Measurements from ENCODE around the gene TMEM86B.

The TMEM86B gene

DNA sequence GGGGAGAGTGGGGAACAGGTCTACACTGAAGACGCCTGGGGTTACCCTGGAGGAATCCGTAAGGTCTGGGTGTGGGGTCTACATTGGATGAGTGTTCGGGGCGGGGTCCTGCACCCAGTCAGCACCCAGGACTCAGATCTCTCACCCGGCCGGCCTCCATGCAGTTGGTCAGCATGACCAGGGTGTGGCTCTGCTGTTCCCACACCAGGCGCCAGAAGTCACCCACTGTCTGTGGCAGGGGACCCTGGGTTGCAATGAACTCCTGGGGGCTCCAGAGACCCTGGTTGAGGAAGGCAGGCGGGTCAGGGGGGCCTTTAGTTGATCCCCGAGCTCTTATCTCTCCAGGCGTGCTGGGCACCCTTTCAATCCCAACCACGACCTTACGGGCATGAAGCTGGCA lies 42.5 kb downstream of the TMEM86B start:
- no peak overlapping the region for H3K27ac ChIP-seq
- no peak for DNase-seq (ENCODE audit: low read depth, low spot score)

DNA sequence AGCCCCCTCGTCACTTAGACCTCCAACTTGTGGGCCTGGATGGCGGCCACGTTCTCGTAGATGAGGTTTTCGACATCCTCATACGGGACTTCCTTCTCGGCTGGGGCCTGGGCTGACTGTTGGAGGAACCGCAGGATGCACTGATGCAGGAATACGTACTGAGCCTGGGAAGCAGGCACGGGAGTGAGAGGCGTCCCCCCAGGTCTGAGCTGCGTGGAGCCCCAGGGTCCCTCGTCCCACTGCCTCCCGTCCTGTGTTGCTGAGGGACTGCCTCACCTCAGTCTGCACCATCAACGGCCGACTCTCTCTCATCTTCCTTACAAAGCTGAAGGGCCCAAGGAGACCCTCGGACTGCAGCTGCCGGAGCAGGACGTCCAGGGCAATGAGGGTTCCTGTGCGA lies 46.8 kb downstream of the TMEM86B start:
- H3K27ac ChIP-seq = no peak overlapping the region
- DNase-seq (ENCODE audit: low read depth, low spot score) = no peak

DNA sequence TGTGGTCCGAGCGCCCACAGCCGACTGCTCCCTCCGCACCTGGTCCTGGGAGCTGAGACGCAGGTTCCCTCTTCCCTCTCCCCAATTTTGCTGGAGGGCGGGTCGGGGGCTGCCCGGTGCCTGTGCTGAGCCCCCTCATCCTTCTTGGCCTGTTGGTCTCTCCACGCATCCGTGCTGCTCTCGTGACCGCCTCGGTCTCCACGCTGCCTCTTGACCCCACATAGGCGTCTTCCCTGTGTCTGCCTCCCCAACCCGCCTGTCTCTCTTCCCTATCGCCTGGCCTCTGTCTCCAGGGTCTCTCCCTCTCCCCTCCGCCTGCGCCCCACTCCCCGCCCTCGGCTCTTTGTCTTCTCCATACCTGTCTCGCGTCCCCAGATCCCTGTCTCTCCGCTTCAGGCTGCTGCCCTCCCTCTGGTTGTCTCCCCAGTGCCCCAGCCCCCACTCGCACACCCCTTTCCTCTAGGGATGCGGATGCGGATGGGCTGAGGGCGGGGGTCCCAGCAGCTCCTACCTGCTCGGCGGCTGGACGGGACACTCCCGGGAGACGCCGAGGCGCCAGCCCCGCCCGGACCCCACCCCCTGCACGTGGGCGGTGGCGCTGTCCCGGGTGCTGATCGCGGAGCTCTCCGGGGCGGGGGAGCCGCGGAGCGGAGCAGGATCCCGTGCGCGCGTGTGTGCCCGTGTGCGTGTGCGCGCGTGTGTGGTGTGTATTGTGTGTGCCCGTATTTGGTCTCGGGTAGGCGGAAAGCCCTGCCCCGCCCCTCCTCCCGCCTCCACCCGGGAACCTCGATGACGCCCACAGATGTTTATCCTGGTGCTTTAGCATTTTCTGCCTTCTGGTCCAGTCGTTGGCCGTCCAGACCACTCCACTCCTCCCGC lies 48.7 kb downstream of the TMEM86B start, which contains the start of gene SYT5:
Gene SYT5 (minus strand): TSS at position 684 of the 879 bp plus-strand sequence. CDS start 1,248 bp downstream, outside the sequence.
- no peak for DNase-seq (ENCODE audit: low read depth, low spot score)
- no peak within 1 kb of the TSS for H3K27ac ChIP-seq

DNA sequence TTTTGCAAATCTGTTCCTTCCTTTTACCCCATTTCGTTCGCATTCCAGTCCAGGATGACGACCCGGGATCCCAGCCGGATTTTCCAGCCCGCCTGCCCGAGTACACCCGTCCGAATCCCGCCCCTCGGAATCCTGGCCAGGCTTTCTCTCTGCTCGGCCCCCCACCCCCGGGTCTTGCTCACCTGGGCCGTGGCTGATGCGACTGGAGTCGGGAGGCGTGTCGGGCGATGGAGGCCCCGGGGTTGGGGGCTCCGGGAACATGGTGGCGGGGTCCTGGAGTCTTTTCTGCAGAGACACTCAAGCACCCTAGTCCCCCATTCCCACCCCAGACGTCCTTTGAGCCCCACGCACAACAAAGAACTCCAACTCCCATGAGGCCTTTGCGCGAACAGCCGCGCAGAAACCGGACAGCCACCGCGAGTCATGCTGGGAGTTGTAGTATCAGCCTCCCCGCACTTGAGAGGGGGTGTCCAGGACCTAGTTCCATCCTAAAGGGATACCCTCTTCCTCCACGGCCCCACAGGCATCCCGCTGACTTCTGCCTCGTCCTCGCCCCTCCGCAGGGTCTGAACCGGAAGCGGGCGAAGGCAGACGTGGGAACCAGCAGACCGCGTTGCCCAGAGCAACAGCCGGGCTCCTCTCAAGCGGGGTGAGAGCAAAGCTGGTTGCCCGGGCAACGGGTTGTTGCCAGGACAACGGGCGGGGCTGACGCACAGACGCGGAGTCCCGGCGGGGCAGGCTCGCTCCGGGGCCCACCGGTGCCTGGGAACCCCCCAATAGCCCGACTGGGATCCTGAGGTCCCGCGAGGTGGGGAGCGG lies 49.6 kb downstream of the TMEM86B start:
- no peak overlapping the region for H3K27ac ChIP-seq
- no peak for DNase-seq (ENCODE audit: low read depth, low spot score)
